ENCODE results near the gene LRRN4CL.

The LRRN4CL gene

DNA sequence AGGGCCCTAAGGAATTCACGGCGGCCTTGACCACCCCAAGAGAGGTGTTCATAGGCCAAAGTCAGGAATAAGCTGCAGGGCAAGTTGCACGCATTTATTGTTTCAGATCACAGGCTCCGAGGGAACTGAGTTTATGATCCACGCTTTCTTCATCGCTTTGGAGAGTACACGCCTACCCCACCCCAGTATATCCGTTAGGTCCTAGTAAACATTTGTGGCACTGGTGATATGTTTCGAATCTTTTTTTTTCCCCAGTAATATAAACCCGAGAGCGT, 43.7 kb downstream of the LRRN4CL start:
- H3K4me3 ChIP-seq (ENCODE audit: low read length): peak overlapping the region; percentile 79
- TF ChIP-seq, protein P1, sequence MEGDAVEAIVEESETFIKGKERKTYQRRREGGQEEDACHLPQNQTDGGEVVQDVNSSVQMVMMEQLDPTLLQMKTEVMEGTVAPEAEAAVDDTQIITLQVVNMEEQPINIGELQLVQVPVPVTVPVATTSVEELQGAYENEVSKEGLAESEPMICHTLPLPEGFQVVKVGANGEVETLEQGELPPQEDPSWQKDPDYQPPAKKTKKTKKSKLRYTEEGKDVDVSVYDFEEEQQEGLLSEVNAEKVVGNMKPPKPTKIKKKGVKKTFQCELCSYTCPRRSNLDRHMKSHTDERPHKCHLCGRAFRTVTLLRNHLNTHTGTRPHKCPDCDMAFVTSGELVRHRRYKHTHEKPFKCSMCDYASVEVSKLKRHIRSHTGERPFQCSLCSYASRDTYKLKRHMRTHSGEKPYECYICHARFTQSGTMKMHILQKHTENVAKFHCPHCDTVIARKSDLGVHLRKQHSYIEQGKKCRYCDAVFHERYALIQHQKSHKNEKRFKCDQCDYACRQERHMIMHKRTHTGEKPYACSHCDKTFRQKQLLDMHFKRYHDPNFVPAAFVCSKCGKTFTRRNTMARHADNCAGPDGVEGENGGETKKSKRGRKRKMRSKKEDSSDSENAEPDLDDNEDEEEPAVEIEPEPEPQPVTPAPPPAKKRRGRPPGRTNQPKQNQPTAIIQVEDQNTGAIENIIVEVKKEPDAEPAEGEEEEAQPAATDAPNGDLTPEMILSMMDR (IDR thresholded peaks at IDR 0.05; ENCODE audit: insufficient read depth, low read depth, low read length, missing control alignments): no peak
- no peak for DNase-seq (ENCODE audit: low read depth)

GRCh38 chr11:62644220-62644619, 45.1 kb downstream of the LRRN4CL start:
- H3K4me3 ChIP-seq (ENCODE audit: low read length): no peak overlapping the region
- DNase-seq (ENCODE audit: low read depth): no peak
- TF ChIP-seq, protein P1 (IDR thresholded peaks at IDR 0.05; ENCODE audit: insufficient read depth, low read depth, low read length, missing control alignments): no peak
